Esophagus muscularis mucosa (tissue), 4 donors: ENCODE results near the gene CSNK2A2.

ENCODE experiments used
- CTCF ChIP-seq, 3 experiments: fragments of 200-600 bp in 2 of 3; fragments of 450-650 bp in 1 of 3; sonication (generic) in 2 of 3; IDR thresholded peaks; one replicate each; pipeline ENCODE4 v1.5.1; 2017 to 2019; ENCODE audit warnings: antibody characterized with exemption in 3 of 3, mild to moderate bottlenecking in 2 of 3, moderate library complexity in 1 of 3
- EP300 ChIP-seq: sonication (generic); formaldehyde crosslinking; IDR thresholded peaks from one replicate; pipeline ENCODE4 v1.6.1; 2017; ENCODE audit warnings: antibody characterized with exemption
- POLR2A ChIP-seq: fragments of 450-650 bp; IDR thresholded peaks from one replicate; pipeline ENCODE4 v1.6.1; 2017; ENCODE audit warnings: antibody characterized with exemption, moderate library complexity, mild to moderate bottlenecking, low read depth
- POLR2AphosphoS5 ChIP-seq, 2 donors: sonication (generic); formaldehyde crosslinking; IDR thresholded peaks; one replicate each; pipeline ENCODE4 v1.6.1; 2017; ENCODE audit warnings: antibody characterized with exemption in 2 of 2

GRCh38 chr16:58155839-58156238 is 42.1 kb downstream of the CSNK2A2 start:
- TF ChIP-seq CTCF (IDR thresholded peaks at IDR 0.05) (no peak), EP300 (no peak), POLR2A (no peak), POLR2AphosphoS5 (IDR thresholded peaks at IDR 0.05) (no peak)
